GM19452 (cell line): ENCODE data around the gene HERC3.

Source experiments
- ATAC-seq: cut with Tn5 transposase; IDR thresholded peaks from one replicate; pipeline ENCODE4 v1.9.1; 2021; ENCODE audit not compliant: unreplicated experiment

HERC3 gene

DNA sequence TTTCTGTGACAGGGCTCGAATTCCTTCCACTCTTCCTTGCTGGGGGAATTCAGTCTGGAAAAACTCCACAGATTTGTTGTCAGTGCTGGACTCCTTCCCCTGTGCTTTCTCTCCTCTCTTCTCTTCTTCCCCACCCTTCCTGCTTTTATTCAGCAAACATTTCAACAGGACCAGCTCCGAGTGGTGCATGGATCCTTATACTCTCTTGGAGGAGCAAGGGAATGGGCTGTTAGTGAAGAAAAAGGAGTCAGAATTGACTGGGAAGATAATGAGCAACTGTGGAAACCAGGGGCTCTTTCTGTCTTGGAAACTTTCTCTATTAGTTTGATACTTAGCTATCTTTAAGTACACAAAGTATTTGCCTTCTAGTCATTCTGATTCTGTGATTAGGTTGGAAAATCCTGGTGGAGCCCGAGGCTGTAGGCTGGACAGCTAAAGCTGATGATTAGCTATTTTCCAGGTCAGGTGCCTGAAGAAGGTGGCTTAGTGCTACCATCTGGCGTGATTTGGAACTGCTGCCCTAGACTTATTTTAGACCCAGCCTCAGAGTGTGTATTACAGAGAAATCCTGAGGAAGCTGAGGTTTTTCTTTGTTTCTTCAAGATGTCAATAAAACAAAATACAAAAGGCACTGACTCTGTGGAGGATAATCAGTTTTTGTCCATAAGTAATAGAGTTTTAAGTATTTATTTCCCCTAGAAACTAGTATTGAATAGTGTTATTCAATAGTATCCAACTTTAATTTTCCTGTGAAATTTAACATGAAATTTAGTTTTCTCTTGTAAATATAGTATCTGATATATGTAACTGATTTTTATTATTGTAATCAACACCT lies 67.0 kb downstream of the HERC3 start:
- peak; percentile 95 for ATAC-seq

DNA sequence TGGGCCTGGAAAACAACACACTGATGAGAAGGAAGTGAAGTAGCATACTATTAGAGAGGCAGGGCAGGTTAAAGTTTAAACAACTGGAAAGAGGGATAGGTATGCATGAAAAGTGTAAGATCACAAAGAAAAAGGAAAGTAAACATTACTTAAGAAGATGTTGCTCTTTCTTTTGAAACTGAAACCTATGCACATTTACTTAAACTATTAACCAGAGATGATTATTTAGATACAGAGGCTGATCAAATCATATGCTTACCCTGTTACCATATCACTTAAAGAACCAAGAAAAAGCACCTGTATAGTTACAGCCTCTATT lies 67.6 kb downstream of the HERC3 start:
- ATAC-seq, result no peak

DNA sequence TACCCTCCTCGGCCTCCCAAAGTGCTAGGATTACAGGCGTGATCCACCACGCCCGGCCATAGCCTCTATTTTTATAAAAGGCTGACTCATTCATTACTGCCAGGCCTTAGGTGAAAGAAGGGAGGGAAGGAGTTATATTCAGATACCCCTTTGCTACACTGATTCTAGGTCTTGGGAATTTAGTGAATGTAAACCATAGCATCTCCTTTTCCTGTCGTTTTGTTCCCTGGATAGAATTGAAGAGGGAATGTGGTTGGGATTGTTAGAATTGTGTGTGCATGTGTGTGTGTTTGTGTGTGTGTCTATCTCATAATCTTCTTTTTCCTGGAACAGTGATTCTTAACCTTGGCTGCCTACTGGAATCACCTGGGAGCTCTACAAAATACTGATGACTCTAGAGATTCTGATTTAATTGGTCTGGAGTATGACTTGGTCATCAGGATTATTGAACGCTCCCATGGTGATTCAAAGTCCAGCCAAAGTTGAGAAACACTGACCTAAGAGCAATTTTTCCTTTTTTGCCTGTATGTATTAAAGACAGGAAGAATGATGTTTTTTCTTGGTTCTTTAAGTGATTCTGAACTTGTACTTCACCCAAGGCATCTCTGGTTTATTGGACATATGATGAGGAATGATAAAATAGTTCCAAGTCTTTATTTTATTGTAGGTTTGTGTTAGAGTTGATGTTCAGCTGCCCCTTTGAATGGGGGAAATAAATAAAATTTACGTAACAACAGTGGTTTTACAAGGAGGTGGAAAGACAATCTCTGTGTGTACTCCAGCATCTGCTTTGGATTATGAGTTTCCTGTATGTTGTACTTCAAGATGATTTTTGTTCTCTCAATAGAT lies 68.4 kb downstream of the HERC3 start:
- ATAC-seq, result no peak

DNA sequence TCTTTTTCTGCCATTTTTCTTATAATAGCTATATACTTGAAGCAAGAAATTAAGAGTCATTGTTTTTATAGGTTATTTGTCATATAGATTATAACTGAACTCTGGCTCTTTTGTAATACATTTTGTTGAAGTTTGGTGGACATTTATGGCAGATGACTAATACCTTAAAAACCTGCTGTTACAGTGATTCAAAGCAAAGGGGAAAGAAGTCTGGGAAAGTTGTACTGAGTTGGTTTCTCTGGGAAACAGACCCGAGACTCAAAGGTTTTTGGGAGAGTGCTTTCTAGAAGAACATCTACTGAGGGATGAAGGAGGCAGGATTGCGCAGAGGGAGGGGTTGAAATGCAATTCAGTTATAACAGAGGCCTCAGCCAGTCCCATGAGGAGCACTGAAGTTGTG lies 69.5 kb downstream of the HERC3 start:
- no peak for ATAC-seq

DNA sequence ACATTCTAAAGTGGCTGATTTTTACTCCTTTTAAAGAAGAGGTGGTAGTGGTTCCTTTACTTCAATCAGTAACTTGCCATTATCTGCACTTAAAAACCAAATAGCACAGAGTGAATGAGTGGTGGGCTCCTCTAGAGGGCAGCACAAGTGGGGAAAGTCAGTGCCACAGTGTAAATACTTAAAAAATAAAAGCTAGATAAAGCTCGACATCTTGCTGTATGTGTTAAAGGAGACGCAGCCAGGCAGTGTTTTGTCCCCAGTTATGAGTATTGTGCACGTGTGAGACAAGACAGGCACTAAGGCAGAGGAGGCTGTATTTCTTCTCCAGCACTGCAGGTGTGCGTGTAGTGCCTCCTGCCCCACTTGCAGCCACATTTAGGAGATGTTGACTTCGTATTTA lies 80.7 kb downstream of the HERC3 start:
- ATAC-seq, result peak; percentile 63

DNA sequence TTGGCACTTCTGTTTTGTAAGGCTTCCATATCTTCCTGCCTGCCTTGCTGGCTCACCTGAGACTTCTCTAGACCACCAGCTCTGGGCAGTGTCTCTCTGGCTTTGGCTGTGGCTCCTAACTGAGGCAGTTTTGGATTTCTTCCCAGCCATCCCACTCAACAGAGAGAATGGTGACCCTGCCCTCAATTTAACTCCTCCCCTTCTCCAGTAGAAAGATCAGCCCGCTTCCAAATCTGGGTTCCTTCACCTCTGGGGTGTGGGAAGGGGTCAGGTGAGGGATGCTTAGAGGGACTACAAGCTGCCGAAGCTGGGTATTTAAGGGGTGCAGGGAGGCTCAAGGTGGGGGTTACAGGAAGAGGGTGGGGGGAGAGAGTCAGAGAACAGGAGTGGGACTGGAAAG lies 81.6 kb downstream of the HERC3 start:
- no peak for ATAC-seq

DNA sequence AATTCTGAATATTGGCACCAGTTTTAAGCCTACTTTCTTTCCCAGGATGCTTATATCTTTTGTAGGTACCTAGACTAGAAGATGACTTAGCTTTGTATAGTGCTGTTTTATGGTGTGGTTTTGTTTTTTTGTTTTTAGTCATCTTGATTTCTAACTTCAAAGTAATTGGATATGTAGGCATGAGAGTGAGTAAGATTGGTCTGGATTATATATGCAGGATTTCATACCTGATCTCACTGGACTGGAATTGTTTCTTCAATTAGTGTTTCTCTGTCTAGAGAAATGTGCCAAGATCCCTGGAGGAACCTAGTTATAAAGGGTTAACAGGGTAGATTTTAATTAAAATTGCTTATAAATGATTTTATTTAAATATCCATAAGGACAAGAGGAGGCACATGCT lies 82.3 kb downstream of the HERC3 start:
- no peak for ATAC-seq

DNA sequence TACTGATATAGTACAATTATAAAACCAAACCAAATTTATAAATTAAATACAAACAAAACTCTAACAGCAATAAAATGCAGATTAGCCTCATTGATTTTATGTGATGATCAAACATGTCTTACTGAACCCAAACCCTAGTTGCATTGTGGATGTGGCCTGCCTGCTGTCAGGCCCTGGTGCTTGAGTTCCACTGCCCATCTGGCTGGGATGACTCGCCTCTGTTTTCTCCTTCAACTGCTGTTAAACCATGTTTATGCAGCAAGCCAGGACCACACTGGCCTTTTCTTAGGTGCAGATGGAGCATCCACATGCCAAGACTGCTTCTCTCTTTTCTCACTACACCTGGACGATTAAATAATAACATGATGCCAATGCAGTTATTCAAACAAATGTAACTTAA lies 82.7 kb downstream of the HERC3 start:
- ATAC-seq, result no peak

DNA sequence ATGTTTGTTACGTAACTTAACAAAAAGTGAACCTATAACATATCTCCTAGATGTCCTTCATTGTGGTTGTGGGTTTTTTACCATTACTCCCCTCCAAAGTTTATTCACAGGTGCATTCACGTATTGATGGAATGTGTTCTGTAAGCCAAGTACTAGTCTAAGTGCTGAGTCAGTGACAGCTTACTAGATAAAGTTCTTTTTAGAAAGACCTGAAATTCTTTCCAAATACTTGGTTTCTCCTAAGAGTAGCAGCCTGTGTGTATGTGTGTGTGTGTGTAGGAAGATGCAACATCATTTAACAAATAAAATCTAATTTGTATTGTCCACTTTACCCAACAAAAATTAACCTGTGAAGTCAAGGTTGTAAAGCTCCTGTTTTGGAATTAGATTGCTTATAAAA lies 83.3 kb downstream of the HERC3 start:
- ATAC-seq, result no peak

DNA sequence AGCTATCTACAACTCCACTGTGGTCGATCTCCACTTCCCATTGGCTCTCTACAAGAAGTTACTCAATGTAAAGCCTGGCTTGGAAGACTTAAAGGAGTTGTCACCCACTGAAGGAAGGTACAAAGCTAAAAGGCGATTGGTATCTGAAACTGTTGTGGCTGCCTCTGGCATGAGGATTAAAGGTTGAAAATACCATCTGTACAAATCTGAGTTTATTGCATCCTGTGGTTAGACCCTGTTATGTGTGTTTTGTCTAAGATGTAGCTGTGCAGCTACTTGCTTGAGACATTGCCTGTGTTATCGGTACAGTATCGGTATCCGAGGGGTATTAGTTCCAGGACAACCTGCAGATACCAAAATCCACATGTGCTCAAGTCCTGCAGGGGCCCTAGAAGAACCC lies 88.9 kb downstream of the HERC3 start:
- no peak for ATAC-seq

DNA sequence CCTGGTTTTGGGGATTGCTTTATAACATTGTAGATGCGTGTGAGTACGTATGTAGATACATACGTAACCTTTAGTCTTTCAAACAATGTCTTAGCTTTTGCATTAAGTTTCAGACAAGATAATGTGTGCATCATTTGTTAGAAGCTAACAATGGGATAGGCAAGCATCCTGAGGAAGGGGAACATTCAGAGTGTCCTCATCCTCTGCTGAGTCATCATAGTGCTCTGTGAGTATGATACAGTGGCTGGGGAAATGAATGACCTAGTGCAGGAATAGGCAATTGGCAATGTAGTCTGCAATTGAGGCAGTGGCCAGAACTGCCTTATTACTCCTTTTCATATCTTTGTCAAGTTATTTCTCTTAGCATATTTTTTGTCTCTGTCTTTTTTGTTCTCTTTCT lies 98.1 kb downstream of the HERC3 start:
- ATAC-seq, result no peak

DNA sequence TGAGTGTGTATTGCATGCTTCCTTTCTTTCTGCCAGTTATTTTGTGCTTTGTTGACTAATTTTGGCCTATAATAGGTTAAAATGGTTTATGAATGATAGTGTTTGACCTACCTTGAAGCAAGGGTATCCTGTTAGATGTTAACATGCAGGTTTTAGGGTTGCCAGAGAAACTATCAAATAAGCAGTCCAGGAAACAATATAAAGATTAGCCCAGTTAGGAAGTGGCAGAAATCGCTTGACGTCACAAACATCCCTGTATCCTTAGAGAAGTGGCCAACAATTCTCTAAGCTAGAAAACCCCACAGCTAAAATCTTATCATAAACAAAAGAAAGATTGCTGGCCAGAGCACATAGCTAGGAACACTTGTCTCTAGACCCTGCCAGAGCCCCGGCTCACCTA lies 101.5 kb downstream of the HERC3 start:
- no peak for ATAC-seq

DNA sequence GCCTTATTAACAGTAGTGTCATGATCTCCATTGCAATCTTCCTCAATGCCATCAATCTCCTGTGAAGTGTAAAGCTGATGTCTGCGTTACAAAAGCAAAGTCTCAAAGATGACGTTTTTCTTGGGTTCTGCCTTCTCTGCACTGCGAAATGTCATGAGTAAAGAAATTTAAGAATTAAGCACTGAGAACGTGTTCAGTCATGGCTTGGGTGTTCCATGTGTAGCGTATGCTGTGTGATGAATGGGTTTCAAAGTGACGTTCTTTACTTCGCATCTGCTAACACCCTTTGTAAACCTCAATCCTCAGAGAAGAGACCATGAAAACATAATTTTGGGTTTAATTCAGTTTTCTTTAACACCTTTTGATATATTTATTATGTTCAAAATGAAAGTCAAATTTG lies 104.3 kb downstream of the HERC3 start:
- no peak for ATAC-seq

DNA sequence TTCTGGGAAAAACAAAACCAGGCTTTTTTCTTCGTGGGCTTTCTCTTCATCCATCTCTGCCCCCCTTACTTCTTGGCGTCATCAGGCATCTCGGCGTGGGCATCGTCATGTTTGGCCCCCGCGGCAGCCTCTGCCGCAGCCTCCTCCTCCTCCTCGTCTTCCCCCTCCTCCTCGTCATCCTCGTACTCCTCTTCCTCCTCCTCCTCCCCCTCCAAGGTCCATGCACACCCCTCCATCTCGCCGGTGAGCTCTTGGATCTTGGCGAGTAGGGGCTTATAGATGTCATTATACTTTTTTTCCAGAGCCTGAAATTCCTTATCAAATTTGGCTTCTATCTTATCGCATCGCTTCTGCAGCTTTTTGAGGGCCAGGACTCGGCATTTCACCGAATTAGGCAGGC lies 104.9 kb downstream of the HERC3 start:
- no peak for ATAC-seq

DNA sequence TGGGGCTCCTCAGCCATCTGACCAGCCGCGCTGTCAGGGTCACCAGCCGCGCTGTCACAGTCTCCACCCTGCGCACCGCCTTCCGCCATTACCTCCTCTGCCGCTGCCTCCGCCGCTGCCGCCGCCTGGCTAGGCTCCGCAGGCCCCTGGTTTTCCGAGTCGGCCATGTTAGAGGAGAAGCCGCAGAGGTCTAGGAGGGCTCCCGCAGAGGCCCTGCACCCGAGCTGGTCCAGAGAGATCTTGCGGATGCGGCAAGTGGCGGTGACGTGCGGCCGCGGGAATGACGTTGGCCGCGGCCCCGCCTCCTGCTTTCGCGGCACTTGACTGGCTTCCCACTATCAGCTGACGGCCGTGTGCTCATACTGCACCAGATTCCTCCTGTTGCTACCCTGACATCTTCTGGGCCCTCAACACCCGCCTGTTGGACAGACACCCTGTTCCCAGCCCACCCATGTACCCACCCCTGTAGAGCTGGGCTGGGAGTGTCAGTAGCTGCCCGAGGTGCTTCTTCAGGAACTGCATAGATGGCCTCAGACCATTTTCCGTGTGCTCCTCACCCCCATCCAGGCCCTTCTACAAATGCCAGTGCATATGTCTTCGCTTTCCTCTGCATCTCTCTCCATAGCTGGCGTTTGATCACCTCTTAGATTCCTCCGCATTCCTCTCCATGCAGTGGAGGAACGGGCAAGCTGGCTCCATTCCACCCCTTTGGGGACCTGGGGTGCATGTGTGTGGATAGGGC lies 105.5 kb downstream of the HERC3 start, which contains the start of gene NAP1L5:
Gene NAP1L5 (minus strand): TSS at position 242 of the 742 bp plus-strand sequence. CDS start 75 bp downstream, at position 167.
- peak; percentile 97 for ATAC-seq

DNA sequence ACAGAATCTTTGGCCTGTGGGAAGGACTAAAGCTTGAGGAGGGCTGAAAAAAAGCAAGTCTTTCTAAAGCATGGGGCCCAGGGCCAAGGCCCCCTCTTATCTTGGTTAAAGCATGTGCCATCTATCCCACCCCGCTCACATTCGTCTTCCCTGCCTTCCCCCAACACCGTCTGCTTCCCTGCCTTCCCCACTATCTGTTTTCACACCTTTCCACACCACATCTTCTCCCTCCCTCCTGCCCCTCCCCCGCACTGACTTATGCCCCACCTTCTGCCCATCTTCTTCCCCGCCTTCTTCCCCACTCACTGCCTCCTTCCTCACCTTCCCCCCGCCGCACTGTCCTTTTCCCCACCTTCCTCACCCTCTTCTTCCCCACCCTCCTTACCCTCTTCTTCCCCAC lies 106.2 kb downstream of the HERC3 start:
- no peak for ATAC-seq

DNA sequence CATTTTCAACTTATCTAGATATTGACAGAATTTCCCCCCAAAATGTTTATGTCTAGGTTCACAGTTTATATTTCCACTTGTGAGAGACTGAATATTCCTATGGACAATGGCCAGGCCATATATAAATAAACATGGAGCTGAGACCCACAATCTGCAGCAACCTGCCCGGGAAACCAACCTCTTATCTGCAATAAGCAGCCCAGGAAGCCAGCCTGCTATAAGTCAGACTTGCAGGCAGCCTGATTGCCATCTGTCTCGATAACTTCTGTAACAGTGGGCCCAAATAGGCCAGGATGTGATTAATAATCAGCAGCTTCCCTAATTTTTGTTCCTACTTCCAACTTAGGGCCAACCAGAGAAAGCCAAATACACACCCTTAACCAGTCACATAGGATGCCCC lies 110.5 kb downstream of the HERC3 start:
- ATAC-seq, result no peak

DNA sequence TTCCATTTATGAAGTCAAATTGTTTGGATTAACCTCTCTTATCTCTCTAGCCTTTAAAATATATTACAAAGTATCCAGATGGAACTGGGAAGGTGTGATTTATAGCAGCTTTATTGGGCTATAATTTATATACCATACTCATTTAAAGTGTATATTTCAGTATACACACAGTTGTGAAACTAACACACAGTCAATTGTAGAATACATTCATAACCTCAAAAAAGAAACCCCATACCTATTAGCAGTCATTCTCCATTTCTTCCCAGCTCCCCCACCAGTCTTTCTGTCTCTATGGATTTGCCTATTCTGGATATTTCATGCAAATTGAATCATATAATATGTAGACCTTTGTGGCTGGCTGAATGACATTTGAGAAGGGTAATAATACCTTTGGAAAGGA lies 112.9 kb downstream of the HERC3 start:
- no peak for ATAC-seq

DNA sequence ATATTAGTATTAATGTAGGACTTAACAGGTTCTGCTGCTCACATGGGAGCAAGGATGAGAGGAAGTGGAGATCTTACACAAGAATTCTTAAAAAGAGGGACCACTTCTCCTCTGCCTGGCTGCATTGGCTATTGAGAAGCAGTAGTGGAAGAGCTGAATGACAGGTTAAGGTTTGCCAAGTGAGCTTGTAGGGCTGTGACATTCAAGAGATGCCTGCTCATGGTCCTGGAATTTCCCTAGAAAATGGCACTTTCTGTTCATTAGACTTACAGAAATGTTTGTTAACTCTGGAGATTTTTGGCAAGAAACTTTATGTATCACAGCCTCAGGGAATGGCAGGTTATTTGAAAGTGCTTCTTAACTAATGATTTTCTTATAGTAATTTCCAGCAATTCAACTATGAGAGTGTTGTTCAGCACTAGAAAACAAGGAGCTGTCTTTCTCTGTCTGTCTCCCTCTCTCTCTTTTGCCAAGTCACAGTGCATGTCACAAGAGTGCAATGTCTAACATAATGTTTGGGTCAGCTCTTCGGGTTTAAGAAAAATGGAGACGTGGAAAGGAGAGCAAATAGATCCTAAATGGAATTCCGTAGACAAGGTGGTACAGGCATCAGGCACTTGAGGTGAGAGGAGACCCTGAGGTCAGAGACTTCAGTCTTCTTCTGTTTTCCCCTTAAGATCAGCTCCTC lies 113.7 kb downstream of the HERC3 start:
- ATAC-seq, result no peak

DNA sequence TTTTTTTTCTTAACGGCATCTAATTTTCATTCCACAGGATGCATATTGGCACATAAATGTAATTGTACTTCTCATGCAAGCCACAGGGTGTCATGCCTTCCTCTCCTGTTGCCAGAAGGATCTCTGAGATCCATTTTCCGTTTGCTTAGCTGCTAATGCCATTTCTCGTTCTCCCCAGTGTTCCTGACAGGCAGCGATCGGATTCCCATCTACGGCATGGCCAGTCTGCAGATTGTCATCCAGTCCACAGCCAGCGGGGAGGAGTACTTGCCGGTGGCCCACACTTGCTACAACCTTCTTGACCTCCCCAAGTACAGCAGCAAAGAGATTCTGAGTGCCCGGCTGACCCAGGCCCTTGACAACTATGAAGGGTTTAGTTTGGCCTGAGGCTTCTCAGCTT lies 114.3 kb downstream of the HERC3 start:
- no peak for ATAC-seq

DNA sequence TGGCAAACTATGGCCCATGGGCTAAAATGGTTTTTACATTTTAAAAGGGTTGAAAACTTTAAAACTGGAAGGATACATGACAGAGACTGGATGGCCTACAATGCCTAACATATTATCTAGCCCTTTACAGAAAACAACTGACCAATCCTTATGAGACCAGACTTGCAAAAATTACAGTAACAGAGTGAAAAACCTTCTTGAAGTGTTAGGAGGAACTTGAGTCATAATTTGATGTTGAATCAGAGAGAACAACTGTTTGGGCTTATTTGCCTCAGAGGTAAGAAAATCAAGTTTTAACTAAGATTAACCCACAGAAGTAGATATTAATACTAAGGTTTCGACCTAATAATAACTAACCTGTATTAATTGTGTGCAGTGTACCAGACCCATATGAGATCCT lies 117.7 kb downstream of the HERC3 start:
- ATAC-seq, result no peak
